ENCODE results near the gene RAB5B. TPM values are rescaled to one million over a fixed set of nuclear protein-coding genes. Genes with fewer than 3 reads are reported as not detected.
"Not testable (repeated sequence)": the region's sequence is repeated elsewhere in the genome, so short reads cannot be mapped to it uniquely, and the experiment has no call there.

Gene RAB5B
- total and polyA plus RNA-seq, 9 donors: 62.1 to 116 (median 111) TPM

- H3K9me3 ChIP-seq (replicated peaks; ENCODE audit: control insufficient read depth, low read depth, low read length): no peaks in the 10 kb centered on the region
- H3K4me1 ChIP-seq (ENCODE audit: control insufficient read depth, insufficient read depth, low read length): no peaks in the 10 kb centered on the region
- H3K4me3 ChIP-seq (ENCODE audit: low read length): no peak overlapping the region
- H3K27me3 ChIP-seq (ENCODE audit: control insufficient read depth, insufficient read depth, low read length): no peaks in the 10 kb centered on the region
- WGBS (ENCODE audit: insufficient coverage): 84% methylated on average over 20 of the region's 21 CpGs
- no peak overlapping the region for H3K27ac ChIP-seq (ENCODE audit: low read length)
- peaks cover 53% of the 10 kb centered on the region for H3K36me3 ChIP-seq (ENCODE audit: control insufficient read depth, insufficient read depth, low read length)
- no peak for DNase-seq
Measured at GRCh38 chr12:56034586-56035332, 60.9 kb downstream of the RAB5B start.

GRCh38 chr12:56037161-56037560, 63.3 kb downstream of the RAB5B start:
- DNase-seq: no peak
- peaks cover 43% of the 10 kb centered on the region for H3K36me3 ChIP-seq (ENCODE audit: control insufficient read depth, insufficient read depth, low read length)

GRCh38 chr12:56038022-56038655, 64.3 kb downstream of the RAB5B start:
- no peak for DNase-seq
- H3K36me3 ChIP-seq (ENCODE audit: control insufficient read depth, insufficient read depth, low read length): peaks cover 37% of the 10 kb centered on the region
- no CpG with 5 or more reads among the region's 2 CpGs for WGBS (ENCODE audit: insufficient coverage)

More at GRCh38 chr12:56037161-56037560, 63.3 kb downstream of the RAB5B start:
- no peak overlapping the region for H3K27ac ChIP-seq (ENCODE audit: low read length)
- H3K4me3 ChIP-seq (ENCODE audit: low read length): no peak overlapping the region
- H3K9me3 ChIP-seq (replicated peaks; ENCODE audit: control insufficient read depth, low read depth, low read length): no peaks in the 10 kb centered on the region
- no peaks in the 10 kb centered on the region for H3K27me3 ChIP-seq (ENCODE audit: control insufficient read depth, insufficient read depth, low read length)
- WGBS (ENCODE audit: insufficient coverage): 100% methylated on average over 1 of the region's 2 CpGs
- H3K4me1 ChIP-seq (ENCODE audit: control insufficient read depth, insufficient read depth, low read length): peaks cover 5% of the 10 kb centered on the region

GRCh38 chr12:56040151-56040550, 66.3 kb downstream of the RAB5B start:
- H3K9me3 ChIP-seq (replicated peaks; ENCODE audit: control insufficient read depth, low read depth, low read length): no peaks in the 10 kb centered on the region
- H3K27me3 ChIP-seq (ENCODE audit: control insufficient read depth, insufficient read depth, low read length): no peaks in the 10 kb centered on the region
- no peak for DNase-seq
- no CpG with 5 or more reads among the region's 1 CpG for WGBS (ENCODE audit: insufficient coverage)
- H3K36me3 ChIP-seq (ENCODE audit: control insufficient read depth, insufficient read depth, low read length): peaks cover 43% of the 10 kb centered on the region
- peaks cover 15% of the 10 kb centered on the region for H3K4me1 ChIP-seq (ENCODE audit: control insufficient read depth, insufficient read depth, low read length)
- no peak overlapping the region for H3K4me3 ChIP-seq (ENCODE audit: low read length)
- H3K27ac ChIP-seq (ENCODE audit: low read length): no peak overlapping the region

More at GRCh38 chr12:56038022-56038655, 64.3 kb downstream of the RAB5B start:
- no peak overlapping the region for H3K27ac ChIP-seq (ENCODE audit: low read length)
- no peaks in the 10 kb centered on the region for H3K27me3 ChIP-seq (ENCODE audit: control insufficient read depth, insufficient read depth, low read length)
- H3K9me3 ChIP-seq (replicated peaks; ENCODE audit: control insufficient read depth, low read depth, low read length): no peaks in the 10 kb centered on the region
- H3K4me3 ChIP-seq (ENCODE audit: low read length): no peak overlapping the region
- H3K4me1 ChIP-seq (ENCODE audit: control insufficient read depth, insufficient read depth, low read length): peaks cover 12% of the 10 kb centered on the region

GRCh38 chr12:56040963-56041551, 67.2 kb downstream of the RAB5B start:
- WGBS (ENCODE audit: insufficient coverage): 35% methylated on average over 4 of the region's 14 CpGs
- H3K36me3 ChIP-seq (ENCODE audit: control insufficient read depth, insufficient read depth, low read length): peaks cover 39% of the 10 kb centered on the region

GRCh38 chr12:56041552-56042429, 67.9 kb downstream of the RAB5B start, which contains the start of gene RPS26:
TSS of gene RPS26 (plus strand) at chr12:56041918. CDS start at chr12:56042167, 249 bp downstream.
- DNase-seq: peak; percentile 100
- no peaks in the 10 kb centered on the region for H3K9me3 ChIP-seq (replicated peaks; ENCODE audit: control insufficient read depth, low read depth, low read length)
- H3K4me1 ChIP-seq (ENCODE audit: control insufficient read depth, insufficient read depth, low read length): peaks cover 15% of the 10 kb centered on the region
- no peaks in the 10 kb centered on the region for H3K27me3 ChIP-seq (ENCODE audit: control insufficient read depth, insufficient read depth, low read length)
- H3K27ac ChIP-seq (ENCODE audit: low read length): peak within 1 kb of the TSS; percentile 98
- peaks cover 34% of the 10 kb centered on the region for H3K36me3 ChIP-seq (ENCODE audit: control insufficient read depth, insufficient read depth, low read length)
- H3K4me3 ChIP-seq (ENCODE audit: low read length): peak within 1 kb of the TSS; percentile 88
- whole genome bisulfite sequencing (ENCODE audit: insufficient coverage): under 1% methylated on average over 35 of the region's 50 CpGs

More at GRCh38 chr12:56040963-56041551, 67.2 kb downstream of the RAB5B start:
- Histone ChIP-seq H3K4me1 (ENCODE audit: control insufficient read depth, insufficient read depth, low read length) (peaks cover 15% of the 10 kb centered on the region), H3K27ac (ENCODE audit: low read length) (peak overlapping the region; percentile 98), H3K9me3 (replicated peaks; ENCODE audit: control insufficient read depth, low read depth, low read length) (no peaks in the 10 kb centered on the region), H3K27me3 (ENCODE audit: control insufficient read depth, insufficient read depth, low read length) (no peaks in the 10 kb centered on the region), H3K4me3 (ENCODE audit: low read length) (peak overlapping the region; percentile 88)
- DNase-seq: no peak

- H3K27ac ChIP-seq (ENCODE audit: low read length): peak overlapping the region; percentile 98
- H3K4me1 ChIP-seq (ENCODE audit: control insufficient read depth, insufficient read depth, low read length): peaks cover 15% of the 10 kb centered on the region
- not testable (repeated sequence) for DNase-seq; H3K27me3 ChIP-seq (ENCODE audit: control insufficient read depth, insufficient read depth, low read length); H3K9me3 ChIP-seq (replicated peaks; ENCODE audit: control insufficient read depth, low read depth, low read length)
- 0% methylated on average over 2 of the region's 20 CpGs for WGBS (ENCODE audit: insufficient coverage)
- peaks cover 29% of the 10 kb centered on the region for H3K36me3 ChIP-seq (ENCODE audit: control insufficient read depth, insufficient read depth, low read length)
- H3K4me3 ChIP-seq (ENCODE audit: low read length): peak overlapping the region; percentile 88
Measured at GRCh38 chr12:56042430-56042813, 68.5 kb downstream of the RAB5B start.

- H3K4me3 ChIP-seq (ENCODE audit: low read length): peak overlapping the region; percentile 88
- 31% methylated on average over 7 of the region's 9 CpGs for WGBS (ENCODE audit: insufficient coverage)
Measured at GRCh38 chr12:56042843-56043242, 69.0 kb downstream of the RAB5B start.

More at GRCh38 chr12:56042843-56043242, 69.0 kb downstream of the RAB5B start:
- Histone ChIP-seq H3K27ac (ENCODE audit: low read length) (peak overlapping the region; percentile 98), H3K27me3 (ENCODE audit: control insufficient read depth, insufficient read depth, low read length) (no peaks in the 10 kb centered on the region), H3K36me3 (ENCODE audit: control insufficient read depth, insufficient read depth, low read length) (peaks cover 29% of the 10 kb centered on the region), H3K9me3 (replicated peaks; ENCODE audit: control insufficient read depth, low read depth, low read length) (no peaks in the 10 kb centered on the region), H3K4me1 (ENCODE audit: control insufficient read depth, insufficient read depth, low read length) (peaks cover 15% of the 10 kb centered on the region)
- DNase-seq: no peak

Data from muscle of leg (tissue), 11 donors.